ENCODE results near the gene TARS1. TPM values are rescaled to one million over a fixed set of nuclear protein-coding genes. Genes with fewer than 3 reads are reported as not detected.

Gene TARS1
- 88.7 and 91.8 TPM in 2 replicates for polyA plus RNA-seq
- polyA minus RNA-seq, result 113 and 122 TPM in 2 replicates

DNA sequence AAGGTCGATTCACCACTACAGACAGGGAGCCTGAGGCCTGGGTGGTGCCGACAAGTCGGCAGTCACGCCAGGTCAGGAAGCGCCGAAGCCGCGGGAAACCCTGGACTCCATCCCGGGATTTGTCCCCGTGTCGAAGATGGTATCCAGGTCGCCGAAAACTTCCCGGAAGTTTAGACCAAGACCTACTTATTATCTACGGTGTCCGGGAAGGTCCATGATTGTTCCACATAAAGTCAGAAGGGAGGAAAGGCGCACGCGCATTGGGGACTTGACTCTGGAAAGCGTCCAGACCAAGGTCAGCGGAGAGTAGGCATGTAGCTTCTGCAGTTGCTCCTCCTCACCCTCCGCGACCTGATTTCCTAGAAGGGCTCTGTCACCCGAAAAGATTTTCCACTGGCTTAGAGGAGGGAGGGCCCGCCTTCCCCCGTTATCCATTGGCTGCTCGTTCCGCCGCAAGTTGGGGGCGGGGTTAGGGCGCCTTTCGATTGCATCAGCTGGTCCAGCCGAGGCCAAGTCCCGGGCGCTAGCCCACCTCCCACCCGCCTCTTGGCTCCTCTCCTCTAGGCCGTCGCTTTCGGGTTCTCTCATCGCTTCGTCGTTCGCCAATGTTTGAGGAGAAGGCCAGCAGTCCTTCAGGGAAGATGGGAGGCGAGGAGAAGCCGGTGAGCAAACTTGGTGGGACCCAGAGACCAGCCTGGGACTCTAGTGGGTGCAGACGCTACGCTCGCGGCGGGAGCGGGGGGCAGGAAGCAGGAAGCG is at the start of gene TARS1:
TSS of gene TARS1 (plus strand) at position 484 of the 759 bp plus-strand sequence. CDS start at position 606, 122 bp downstream.
- Histone ChIP-seq H3K36me3 (ENCODE audit: insufficient read depth, low read length) (peaks cover 6% of the 10 kb centered on the region), H3K4me2 (ENCODE audit: low read length) (peak within 1 kb of the TSS; percentile 97), H3K27ac (ENCODE audit: low read length) (peak within 1 kb of the TSS; percentile 73), H3K9ac (ENCODE audit: low read length) (peak within 1 kb of the TSS; percentile 72), H3K27me3 (ENCODE audit: insufficient read depth, low read depth, low read length) (no peaks in the 10 kb centered on the region), H3K79me2 (replicated peaks; ENCODE audit: insufficient read depth, low read length) (peaks cover 29% of the 10 kb centered on the region), H4K20me1 (ENCODE audit: insufficient read depth) (no peaks in the 10 kb centered on the region), H3K9me2 (ENCODE audit: insufficient read depth, low read length) (no peaks in the 10 kb centered on the region), H2AFZ (ENCODE audit: low read depth, low read length) (peak within 1 kb of the TSS; percentile 79), H3K4me3 (ENCODE audit: low read length) (peak within 1 kb of the TSS; percentile 82), H3K9me3 (ENCODE audit: low read length) (no peaks in the 10 kb centered on the region), H3F3A (ENCODE audit: insufficient read depth, low read length, poor library complexity, severe bottlenecking) (no peaks in the 10 kb centered on the region)
- no peak for TF ChIP-seq EZH2 (IDR thresholded peaks at IDR 0.05; ENCODE audit: borderline replicate concordance, insufficient read depth, low read length, poor library complexity, severe bottlenecking)
- TF ChIP-seq, protein P1, sequence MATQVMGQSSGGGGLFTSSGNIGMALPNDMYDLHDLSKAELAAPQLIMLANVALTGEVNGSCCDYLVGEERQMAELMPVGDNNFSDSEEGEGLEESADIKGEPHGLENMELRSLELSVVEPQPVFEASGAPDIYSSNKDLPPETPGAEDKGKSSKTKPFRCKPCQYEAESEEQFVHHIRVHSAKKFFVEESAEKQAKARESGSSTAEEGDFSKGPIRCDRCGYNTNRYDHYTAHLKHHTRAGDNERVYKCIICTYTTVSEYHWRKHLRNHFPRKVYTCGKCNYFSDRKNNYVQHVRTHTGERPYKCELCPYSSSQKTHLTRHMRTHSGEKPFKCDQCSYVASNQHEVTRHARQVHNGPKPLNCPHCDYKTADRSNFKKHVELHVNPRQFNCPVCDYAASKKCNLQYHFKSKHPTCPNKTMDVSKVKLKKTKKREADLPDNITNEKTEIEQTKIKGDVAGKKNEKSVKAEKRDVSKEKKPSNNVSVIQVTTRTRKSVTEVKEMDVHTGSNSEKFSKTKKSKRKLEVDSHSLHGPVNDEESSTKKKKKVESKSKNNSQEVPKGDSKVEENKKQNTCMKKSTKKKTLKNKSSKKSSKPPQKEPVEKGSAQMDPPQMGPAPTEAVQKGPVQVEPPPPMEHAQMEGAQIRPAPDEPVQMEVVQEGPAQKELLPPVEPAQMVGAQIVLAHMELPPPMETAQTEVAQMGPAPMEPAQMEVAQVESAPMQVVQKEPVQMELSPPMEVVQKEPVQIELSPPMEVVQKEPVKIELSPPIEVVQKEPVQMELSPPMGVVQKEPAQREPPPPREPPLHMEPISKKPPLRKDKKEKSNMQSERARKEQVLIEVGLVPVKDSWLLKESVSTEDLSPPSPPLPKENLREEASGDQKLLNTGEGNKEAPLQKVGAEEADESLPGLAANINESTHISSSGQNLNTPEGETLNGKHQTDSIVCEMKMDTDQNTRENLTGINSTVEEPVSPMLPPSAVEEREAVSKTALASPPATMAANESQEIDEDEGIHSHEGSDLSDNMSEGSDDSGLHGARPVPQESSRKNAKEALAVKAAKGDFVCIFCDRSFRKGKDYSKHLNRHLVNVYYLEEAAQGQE (IDR thresholded peaks at IDR 0.05; ENCODE audit: borderline replicate concordance), result peak; percentile 61
- TF ChIP-seq MXI1 (conservative IDR thresholded peaks at IDR 0.05; ENCODE audit: poor library complexity, severe bottlenecking), result peak; percentile 91
- TF ChIP-seq SMC3 (conservative IDR thresholded peaks at IDR 0.05; ENCODE audit: poor library complexity), result no peak
- peak; percentile 10 for TF ChIP-seq EP300 (conservative IDR thresholded peaks at IDR 0.05; ENCODE audit: poor library complexity, severe bottlenecking)
- TF ChIP-seq TAF1 (IDR thresholded peaks at IDR 0.05; ENCODE audit: low read depth), result peak; percentile 24
- TF ChIP-seq RAD21 (conservative IDR thresholded peaks at IDR 0.05), result no peak
- TF ChIP-seq POLR2AphosphoS5 (IDR thresholded peaks at IDR 0.05), result peak; percentile 62
- TF ChIP-seq, protein P2, sequence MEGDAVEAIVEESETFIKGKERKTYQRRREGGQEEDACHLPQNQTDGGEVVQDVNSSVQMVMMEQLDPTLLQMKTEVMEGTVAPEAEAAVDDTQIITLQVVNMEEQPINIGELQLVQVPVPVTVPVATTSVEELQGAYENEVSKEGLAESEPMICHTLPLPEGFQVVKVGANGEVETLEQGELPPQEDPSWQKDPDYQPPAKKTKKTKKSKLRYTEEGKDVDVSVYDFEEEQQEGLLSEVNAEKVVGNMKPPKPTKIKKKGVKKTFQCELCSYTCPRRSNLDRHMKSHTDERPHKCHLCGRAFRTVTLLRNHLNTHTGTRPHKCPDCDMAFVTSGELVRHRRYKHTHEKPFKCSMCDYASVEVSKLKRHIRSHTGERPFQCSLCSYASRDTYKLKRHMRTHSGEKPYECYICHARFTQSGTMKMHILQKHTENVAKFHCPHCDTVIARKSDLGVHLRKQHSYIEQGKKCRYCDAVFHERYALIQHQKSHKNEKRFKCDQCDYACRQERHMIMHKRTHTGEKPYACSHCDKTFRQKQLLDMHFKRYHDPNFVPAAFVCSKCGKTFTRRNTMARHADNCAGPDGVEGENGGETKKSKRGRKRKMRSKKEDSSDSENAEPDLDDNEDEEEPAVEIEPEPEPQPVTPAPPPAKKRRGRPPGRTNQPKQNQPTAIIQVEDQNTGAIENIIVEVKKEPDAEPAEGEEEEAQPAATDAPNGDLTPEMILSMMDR (IDR thresholded peaks at IDR 0.05; ENCODE audit: poor library complexity, severe bottlenecking), result no peak

DNA sequence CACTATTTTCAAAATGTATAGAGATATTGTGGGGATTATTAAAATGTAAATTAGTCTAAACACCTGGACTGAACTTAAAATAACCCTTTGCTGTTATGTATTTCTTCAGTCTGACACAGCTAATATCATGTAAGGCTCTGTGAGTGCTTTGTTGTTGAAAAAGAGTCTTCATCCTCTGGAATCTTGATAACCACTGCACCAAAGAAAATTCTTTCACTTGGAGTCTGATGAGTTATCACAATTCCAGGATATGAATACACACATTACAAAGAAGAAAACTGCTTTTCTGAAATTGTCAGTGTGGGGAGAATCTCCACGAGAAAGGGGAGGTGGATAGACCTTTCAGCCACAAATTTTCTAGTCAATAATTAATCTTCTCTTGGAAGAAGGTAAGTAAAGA is 42.3 kb upstream of the TARS1 start:
- H3K9me2 ChIP-seq (ENCODE audit: insufficient read depth, low read length), result no peaks in the 10 kb centered on the region
- TF ChIP-seq RAD21 (conservative IDR thresholded peaks at IDR 0.05), result no peak
- no peak for TF ChIP-seq EZH2 (IDR thresholded peaks at IDR 0.05; ENCODE audit: borderline replicate concordance, insufficient read depth, low read length, poor library complexity, severe bottlenecking)
- TF ChIP-seq MXI1 (conservative IDR thresholded peaks at IDR 0.05; ENCODE audit: poor library complexity, severe bottlenecking), result no peak
- no peak for TF ChIP-seq SMC3 (conservative IDR thresholded peaks at IDR 0.05; ENCODE audit: poor library complexity)
- TF ChIP-seq TAF1 (IDR thresholded peaks at IDR 0.05; ENCODE audit: low read depth), result no peak
- TF ChIP-seq, protein P2 (IDR thresholded peaks at IDR 0.05; ENCODE audit: poor library complexity, severe bottlenecking), result no peak
- TF ChIP-seq, protein P1 (IDR thresholded peaks at IDR 0.05; ENCODE audit: borderline replicate concordance), result no peak
- TF ChIP-seq POLR2AphosphoS5 (IDR thresholded peaks at IDR 0.05), result no peak
- no peak for TF ChIP-seq EP300 (conservative IDR thresholded peaks at IDR 0.05; ENCODE audit: poor library complexity, severe bottlenecking)
- no peak overlapping the region for H2AFZ ChIP-seq (ENCODE audit: low read depth, low read length)
- H3K27ac ChIP-seq (ENCODE audit: low read length), result no peak overlapping the region
- no peak overlapping the region for H3K9ac ChIP-seq (ENCODE audit: low read length)
- no peaks in the 10 kb centered on the region for H4K20me1 ChIP-seq (ENCODE audit: insufficient read depth)
- no peak overlapping the region for H3K4me3 ChIP-seq (ENCODE audit: low read length)
- no peak overlapping the region for H3K4me2 ChIP-seq (ENCODE audit: low read length)
- H3K27me3 ChIP-seq (ENCODE audit: insufficient read depth, low read depth, low read length), result no peaks in the 10 kb centered on the region
- H3K36me3 ChIP-seq (ENCODE audit: insufficient read depth, low read length), result no peaks in the 10 kb centered on the region
- H3K79me2 ChIP-seq (replicated peaks; ENCODE audit: insufficient read depth, low read length), result no peaks in the 10 kb centered on the region
- H3K9me3 ChIP-seq (ENCODE audit: low read length), result no peaks in the 10 kb centered on the region
- H3F3A ChIP-seq (ENCODE audit: insufficient read depth, low read length, poor library complexity, severe bottlenecking), result no peaks in the 10 kb centered on the region

All from neural cell (in vitro differentiated cells).